Aorta (tissue), 5 donors: Measurements from ENCODE around the gene SPATS2L. TPM values are rescaled to one million over a fixed set of nuclear protein-coding genes. Genes with fewer than 3 reads are reported as not detected.

Experiments
- ATAC-seq: fragments of 200-7000 bp; cut with Tn5 transposase; one replicate; pipeline ENCODE4 v1.9.1; 2022; ENCODE audit warnings: moderate library complexity; ENCODE audit not compliant: low FRiP score
- DNase-seq, 2 donors: peaks; one replicate each; pipeline ENCODE4 v3.0.0-alpha.2; 2020
- H3K27ac ChIP-seq, 2 donors: one replicate each; pipeline ENCODE4 v1.5.1; 2013; ENCODE audit warnings: low read length in 2 of 2, mild to moderate bottlenecking in 2 of 2, moderate library complexity in 2 of 2, control low read depth in 1 of 2, inconsistent platforms in 1 of 2, low read depth in 1 of 2
- H3K27me3 ChIP-seq, 2 donors: one replicate each; pipeline ENCODE4 v1.6.1; 2013; ENCODE audit warnings: control low read depth in 1 of 2, low read length in 1 of 2, mild to moderate bottlenecking in 1 of 2, moderate library complexity in 1 of 2; ENCODE audit not compliant: insufficient read depth in 2 of 2, control insufficient read depth in 1 of 2
- H3K36me3 ChIP-seq, 2 donors: one replicate each; pipeline ENCODE4 v1.6.1; 2013; ENCODE audit warnings: control low read depth in 1 of 2, low read length in 1 of 2, mild to moderate bottlenecking in 1 of 2; ENCODE audit not compliant: insufficient read depth in 2 of 2, control insufficient read depth in 1 of 2
- H3K4me1 ChIP-seq, 2 donors: one replicate each; pipeline ENCODE4 v1.6.1; 2013; ENCODE audit warnings: low read length in 2 of 2, control low read depth in 1 of 2, mild to moderate bottlenecking in 1 of 2, moderate library complexity in 1 of 2; ENCODE audit not compliant: insufficient read depth in 2 of 2, control insufficient read depth in 1 of 2
- H3K4me3 ChIP-seq, 2 donors: one replicate each; pipeline ENCODE4 v1.5.1; 2013; ENCODE audit warnings: low read length in 2 of 2, control low read depth in 1 of 2, mild to moderate bottlenecking in 1 of 2
- H3K9me3 ChIP-seq: one replicate; pipeline ENCODE4 v1.6.1; 2013; ENCODE audit warnings: mild to moderate bottlenecking, low read length; ENCODE audit not compliant: control insufficient read depth
- WGBS, 2 donors: extraction: QIAGEN DNeasy Blood & Tissue Kit; methylation state at CpG; one replicate each; pipeline ENCODE4 v1.1.7; 2013; 5-methylcytosine and 5-hydroxymethylcytosine counted together
- intact Hi-C, 2 donors: fragments of 100-400 bp; cut with DNase I; formaldehyde crosslinking; loops; one replicate each; pipeline versions ENCODE4 v1.14.2 to v1.15.0; 2022
- polyA plus RNA-seq, 2 donors: library from polyadenylated mRNA; stranded (reverse); fragments of 200-250 nt; gene quantifications; one replicate each; pipeline ENCODE4 v1.2.3, GENCODE V29; 2013
- total RNA-seq, 2 donors: library from RNA; stranded (reverse); fragmentation: NEBNext Ultra II Directional; extraction: Animal tissue kit (Norgen Biotek cat#: 25700); gene quantifications; one replicate each; pipeline ENCODE4 v1.2.1, GENCODE V29; 2021
- donor health status: healthy with polysubstance abuse.
- donor health status: Bipolar disorder and iron deficiency.
- donor health status: DM: no; HTN: no; CAD: no.
- donor health status: DM: no; HTN: no; CAD: no.
- donor health status: DM: yes; HTN: yes; CAD: no.

The SPATS2L gene
- total and polyA plus RNA-seq, 4 donors: 45.0 to 82.0 (median 63.7) TPM

DNA sequence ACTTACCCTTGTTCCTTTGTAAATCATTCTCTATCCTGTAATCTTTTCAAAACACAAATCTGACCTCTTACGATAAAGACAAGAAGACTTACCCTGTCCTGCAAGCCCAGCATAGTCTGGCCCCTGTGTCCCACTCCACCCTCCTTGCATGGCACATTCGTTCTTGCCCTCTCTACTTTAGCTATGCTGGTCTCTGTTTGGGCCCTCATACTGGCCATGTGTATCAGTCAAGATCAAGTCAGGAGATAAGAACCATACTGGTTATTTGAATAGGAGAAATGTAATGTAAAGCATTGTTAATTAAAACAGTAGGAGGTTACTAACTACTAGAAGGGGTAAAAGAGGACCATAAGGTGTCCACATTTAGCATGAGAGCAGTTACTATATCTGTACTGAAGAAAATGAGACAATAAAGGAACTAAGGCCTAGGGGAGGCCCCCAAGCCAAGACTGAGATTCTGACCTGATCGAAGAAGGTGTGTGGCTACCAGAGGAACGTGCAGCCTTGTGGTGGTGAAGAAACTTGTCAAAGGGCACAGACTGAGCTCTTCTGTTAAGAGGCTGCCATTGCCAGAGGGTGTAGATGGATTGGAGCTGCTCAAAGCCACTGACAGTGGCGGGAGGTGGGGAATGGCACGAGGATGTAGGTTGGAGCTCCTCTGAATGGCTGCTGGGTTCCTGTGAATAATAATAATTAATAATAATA is 122.6 kb downstream of the SPATS2L start:
- DNase-seq (no peak), ATAC-seq (no peak)
- H3K36me3 ChIP-seq: peaks cover 0 to 2% of the 10 kb centered on the region in 2 donors
- H3K9me3 ChIP-seq: no peaks in the 10 kb centered on the region
- 93 to 94% methylated on average over 6 of the region's 6 CpGs for WGBS, 2 donors
- H3K4me3 ChIP-seq: no peak overlapping the region
- intact Hi-C loops: no loop called here
- H3K4me1 ChIP-seq: no peaks in the 10 kb centered on the region
- no peak overlapping the region for H3K27ac ChIP-seq
- H3K27me3 ChIP-seq: no peaks in the 10 kb centered on the region

DNA sequence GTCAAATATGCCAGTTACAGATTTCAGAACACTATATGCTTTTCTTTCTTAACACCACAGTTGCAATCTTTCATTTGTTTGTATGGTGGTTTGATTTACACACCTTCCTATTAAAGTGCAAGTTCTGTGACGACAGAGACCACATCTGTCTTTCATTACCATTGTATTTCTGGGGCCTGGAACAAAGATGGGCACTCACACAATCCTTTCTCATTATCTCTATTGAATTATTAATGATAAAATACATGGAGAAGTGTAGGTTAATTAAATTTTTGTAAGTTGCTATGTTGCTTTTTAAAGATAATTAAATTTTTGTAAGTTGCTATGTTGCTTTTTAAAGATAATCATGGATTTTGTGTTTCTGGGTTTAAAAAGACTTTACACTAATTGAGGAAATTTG is 123.5 kb downstream of the SPATS2L start:
- H3K27ac ChIP-seq: no peak overlapping the region
- no peaks in the 10 kb centered on the region for H3K4me1 ChIP-seq
- H3K27me3 ChIP-seq: no peaks in the 10 kb centered on the region
- intact Hi-C loops: no loop called here
- H3K9me3 ChIP-seq: no peaks in the 10 kb centered on the region
- DNase-seq (no peak), ATAC-seq (no peak)
- H3K4me3 ChIP-seq: no peak overlapping the region
- H3K36me3 ChIP-seq: no peaks in the 10 kb centered on the region
- WGBS, 2 donors: 91 to 95% methylated on average over 1 of the region's 1 CpG

DNA sequence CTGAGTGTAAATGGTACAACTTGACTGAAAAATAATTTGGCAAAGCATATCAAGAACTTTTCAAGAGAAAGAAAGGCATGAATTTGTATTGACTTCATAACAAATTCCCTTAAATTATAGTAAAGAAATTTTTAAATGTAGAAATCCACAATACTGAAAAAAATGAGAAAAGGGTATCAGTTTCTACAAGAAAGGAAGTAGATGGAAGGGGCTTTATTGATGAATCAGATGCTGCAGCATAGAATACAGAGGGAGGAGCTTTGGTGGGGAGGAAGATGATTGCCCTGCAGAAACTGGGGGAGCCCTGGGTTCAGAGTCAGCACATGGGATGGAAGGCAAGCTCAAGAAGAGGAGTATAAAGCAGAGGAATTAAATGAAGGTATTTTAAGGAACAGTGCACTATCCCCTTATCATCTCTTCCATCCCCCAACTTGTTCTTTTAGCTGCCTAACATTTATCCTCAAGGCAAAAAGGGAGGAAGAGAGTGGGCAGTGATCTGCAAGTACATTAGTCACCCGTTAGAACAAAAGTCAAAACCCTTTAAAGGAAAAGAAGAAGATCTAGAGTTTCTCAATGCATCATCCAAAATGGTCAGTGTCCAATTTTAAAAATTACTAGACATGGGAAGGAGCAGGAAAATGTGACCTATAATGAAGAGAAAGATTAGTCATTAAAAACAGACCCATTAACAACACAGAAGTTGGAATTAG is 125.7 kb downstream of the SPATS2L start:
- no peak for DNase-seq
- no peak overlapping the region for H3K27ac ChIP-seq
- no peaks in the 10 kb centered on the region for H3K4me1 ChIP-seq
- no peaks in the 10 kb centered on the region for H3K36me3 ChIP-seq
- WGBS, 2 donors: 77 to 87% methylated on average over 1 of the region's 1 CpG
- H3K27me3 ChIP-seq: no peaks in the 10 kb centered on the region
- ATAC-seq: no peak
- H3K4me3 ChIP-seq: no peak overlapping the region
- peaks cover 1% of the 10 kb centered on the region for H3K9me3 ChIP-seq
- intact Hi-C loops: no loop called here

DNA sequence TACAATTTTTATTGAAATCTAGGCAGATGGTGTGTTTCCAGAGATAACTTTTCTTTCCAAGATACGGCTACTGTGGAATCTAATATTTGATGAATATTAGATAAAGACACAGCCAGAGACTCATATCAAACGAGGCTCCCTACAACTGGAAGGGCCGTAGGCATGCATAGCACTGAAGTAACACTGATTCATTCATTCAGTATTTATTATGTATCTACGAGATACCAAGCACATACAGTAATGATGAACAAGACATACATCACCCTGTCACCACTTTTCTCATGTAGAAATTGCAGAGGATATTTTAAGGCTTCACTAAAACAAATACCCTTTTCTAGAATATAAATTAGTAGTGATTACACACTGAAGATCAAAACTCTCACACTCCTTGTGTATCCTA is 128.9 kb downstream of the SPATS2L start:
- ATAC-seq: no peak
- no peak for DNase-seq
- Histone ChIP-seq H3K27me3 (no peaks in the 10 kb centered on the region), H3K27ac (no peak overlapping the region), H3K4me1 (peaks cover 0 to 3% of the 10 kb centered on the region in 2 donors), H3K4me3 (no peak overlapping the region), H3K36me3 (no peaks in the 10 kb centered on the region), H3K9me3 (peaks cover 1% of the 10 kb centered on the region)
- intact Hi-C loops: no loop called here
- 77 to 82% methylated on average over 4 of the region's 4 CpGs for WGBS, 2 donors

DNA sequence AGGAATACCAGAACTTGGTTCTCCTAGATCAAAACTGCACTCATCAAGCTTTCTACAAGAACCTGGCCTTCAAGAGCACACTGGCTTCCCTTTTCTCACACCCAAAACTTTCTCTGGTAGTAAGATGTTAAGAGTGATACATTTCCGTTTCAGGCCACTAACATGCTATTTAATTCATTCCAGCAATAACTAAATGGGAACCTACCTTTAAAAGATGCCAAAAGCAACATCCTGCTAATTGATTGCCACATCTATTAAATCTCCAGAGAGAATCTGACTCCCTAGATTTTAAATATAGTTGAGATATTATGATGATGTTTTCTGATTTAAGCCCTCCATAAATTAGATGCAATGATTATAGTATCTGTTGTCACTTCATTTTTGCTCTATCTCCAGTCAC is 131.8 kb downstream of the SPATS2L start:
- Histone ChIP-seq H3K27me3 (no peaks in the 10 kb centered on the region), H3K27ac (no peak overlapping the region), H3K36me3 (peaks cover 0 to 5% of the 10 kb centered on the region in 2 donors), H3K4me1 (peaks cover 0 to 3% of the 10 kb centered on the region in 2 donors), H3K4me3 (no peak overlapping the region), H3K9me3 (peaks cover 1% of the 10 kb centered on the region)
- 21 to 30% methylated on average over 1 of the region's 1 CpG for WGBS, 2 donors
- intact Hi-C loops: no loop called here
- DNase-seq (no peak), ATAC-seq (no peak)

DNA sequence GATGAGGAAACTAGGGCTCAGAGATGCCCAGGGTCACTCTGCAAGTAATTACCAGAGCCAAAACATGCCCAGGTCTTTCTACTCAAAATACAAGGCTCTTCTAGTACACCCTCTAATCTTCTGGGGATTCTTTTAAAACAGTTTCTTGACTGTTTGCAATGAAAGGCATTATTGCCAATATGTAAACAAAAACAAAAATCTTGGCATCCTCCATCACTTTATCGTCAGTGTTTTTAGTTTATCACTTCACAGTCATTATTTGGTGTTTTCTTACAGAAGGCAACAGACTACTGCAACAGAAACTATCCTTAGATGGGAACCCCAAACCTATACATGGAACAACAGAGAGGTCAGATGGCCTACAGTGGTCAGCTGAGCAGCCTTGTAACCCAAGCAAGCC is 132.4 kb downstream of the SPATS2L start:
- 64 to 80% methylated on average over 1 of the region's 1 CpG for WGBS, 2 donors
- DNase-seq: no peak
- H3K27ac ChIP-seq: no peak overlapping the region

DNA sequence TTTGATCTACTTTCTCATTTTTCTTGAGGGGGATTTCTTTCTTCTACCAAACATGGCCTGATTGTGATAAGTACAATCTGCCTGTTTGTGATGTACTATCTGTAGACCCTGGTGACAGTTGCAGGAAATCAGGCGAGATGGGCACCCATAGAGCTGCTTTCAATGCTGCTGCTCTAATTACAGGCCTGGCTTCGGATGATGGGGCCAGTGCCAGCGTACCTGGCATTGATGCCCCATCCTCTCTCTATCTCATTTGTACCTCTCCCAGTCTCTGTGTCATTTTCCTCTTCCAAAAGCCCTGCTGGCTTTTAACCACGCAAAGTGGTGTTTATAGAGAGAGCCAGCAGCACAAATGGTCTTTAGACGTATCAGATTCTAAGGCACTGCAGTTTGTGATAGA is 133.5 kb downstream of the SPATS2L start:
- Histone ChIP-seq H3K27ac (no peak overlapping the region), H3K9me3 (peaks cover 1% of the 10 kb centered on the region), H3K4me3 (no peak overlapping the region), H3K36me3 (peaks cover 0 to 5% of the 10 kb centered on the region in 2 donors), H3K27me3 (no peaks in the 10 kb centered on the region), H3K4me1 (peaks cover 0 to 3% of the 10 kb centered on the region in 2 donors)
- DNase-seq (no peak), ATAC-seq (no peak)
- 98 to 99% methylated on average over 5 of the region's 5 CpGs for WGBS, 2 donors
- intact Hi-C loops: no loop called here

More for the DNA sequence above, 132.4 kb downstream of the SPATS2L start:
- Histone ChIP-seq H3K4me3 (no peak overlapping the region), H3K36me3 (peaks cover 0 to 5% of the 10 kb centered on the region in 2 donors), H3K27me3 (no peaks in the 10 kb centered on the region), H3K9me3 (peaks cover 1% of the 10 kb centered on the region), H3K4me1 (peaks cover 0 to 3% of the 10 kb centered on the region in 2 donors)
- intact Hi-C loops: no loop called here
- ATAC-seq: no peak

DNA sequence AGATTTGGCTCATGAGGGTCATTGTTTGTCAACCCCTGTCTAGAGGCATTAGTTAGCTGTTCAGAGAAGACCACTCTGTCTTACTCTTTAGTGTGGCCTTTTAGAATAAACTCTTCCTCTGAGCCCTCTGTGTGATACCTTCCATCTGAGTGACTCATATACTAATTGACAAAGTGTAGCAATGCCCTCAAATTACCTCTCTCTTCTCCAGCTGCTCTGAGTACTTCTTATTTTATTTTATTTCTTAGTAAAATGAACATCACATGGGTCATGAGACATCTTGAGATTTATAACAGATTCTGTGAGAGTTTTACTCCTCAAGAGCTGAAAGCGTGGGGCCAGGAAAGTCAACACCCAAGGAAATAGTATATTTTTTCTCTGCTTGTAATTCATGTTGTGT is 136.0 kb downstream of the SPATS2L start:
- WGBS, 2 donors: 86 to 90% methylated on average over 1 of the region's 1 CpG
- peaks cover 0 to 3% of the 10 kb centered on the region in 2 donors for H3K4me1 ChIP-seq
- no peak overlapping the region for H3K27ac ChIP-seq
- H3K4me3 ChIP-seq: no peak overlapping the region
- intact Hi-C loops: no loop called here
- no peak for DNase-seq
- no peaks in the 10 kb centered on the region for H3K27me3 ChIP-seq
- peaks cover 0 to 5% of the 10 kb centered on the region in 2 donors for H3K36me3 ChIP-seq
- no peaks in the 10 kb centered on the region for H3K9me3 ChIP-seq
- peak; percentile 63 for ATAC-seq

DNA sequence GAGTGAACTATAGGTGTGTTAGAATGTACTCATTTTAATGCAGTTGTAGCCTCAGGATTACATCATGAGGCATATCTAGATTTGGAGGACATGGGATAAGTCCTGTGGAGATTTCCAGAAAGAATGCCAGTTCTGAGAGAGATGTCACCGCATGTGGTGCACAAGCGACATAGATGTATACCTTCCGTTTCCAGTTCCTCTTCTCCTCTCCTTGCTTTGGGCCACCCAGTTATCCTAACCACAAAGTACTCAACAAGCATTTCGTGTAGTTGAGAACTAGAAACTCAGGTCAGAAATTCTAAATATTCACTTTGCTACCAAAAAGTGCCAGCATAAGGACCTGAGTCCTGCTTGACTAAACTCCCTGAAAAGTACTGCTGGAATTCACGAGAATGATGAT is 136.9 kb downstream of the SPATS2L start:
- Histone ChIP-seq H3K36me3 (peaks cover 0 to 5% of the 10 kb centered on the region in 2 donors), H3K4me1 (no peaks in the 10 kb centered on the region), H3K27ac (no peak overlapping the region), H3K9me3 (no peaks in the 10 kb centered on the region), H3K27me3 (no peaks in the 10 kb centered on the region), H3K4me3 (no peak overlapping the region)
- intact Hi-C loops: no loop called here
- 75 to 76% methylated on average over 5 of the region's 5 CpGs for WGBS, 2 donors
- ATAC-seq (no peak), DNase-seq (no peak)
